ENCODE data around the gene TEKT2. TPM values are rescaled to one million over a fixed set of nuclear protein-coding genes. Genes with fewer than 3 reads are reported as not detected.

Gene TEKT2
- total RNA-seq, 4 donors from 2014 or later, result 0.83 TPM; not detected in 3

DNA sequence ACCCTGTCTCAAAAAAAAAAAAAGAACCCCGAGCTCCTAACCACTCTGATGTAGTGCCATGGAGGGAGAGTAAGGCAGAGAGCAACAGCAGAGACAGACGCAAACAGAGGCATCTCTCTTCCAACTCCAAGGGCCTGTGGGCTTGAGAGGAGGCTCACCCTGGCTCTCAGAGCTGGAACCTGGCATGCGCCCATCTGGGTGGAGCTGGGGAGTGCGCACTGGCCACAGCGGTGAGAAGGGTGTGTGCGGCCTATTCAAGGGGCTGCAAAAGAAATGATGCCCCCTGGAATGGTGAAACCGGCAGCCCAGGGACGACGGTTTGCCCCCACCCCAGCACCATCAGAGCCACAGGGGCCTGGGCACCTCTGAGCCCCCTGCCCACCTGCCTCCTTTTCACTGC is 23.5 kb downstream of the TEKT2 start:
- intact Hi-C loops (cut with DNase I), result no loop called here

DNA sequence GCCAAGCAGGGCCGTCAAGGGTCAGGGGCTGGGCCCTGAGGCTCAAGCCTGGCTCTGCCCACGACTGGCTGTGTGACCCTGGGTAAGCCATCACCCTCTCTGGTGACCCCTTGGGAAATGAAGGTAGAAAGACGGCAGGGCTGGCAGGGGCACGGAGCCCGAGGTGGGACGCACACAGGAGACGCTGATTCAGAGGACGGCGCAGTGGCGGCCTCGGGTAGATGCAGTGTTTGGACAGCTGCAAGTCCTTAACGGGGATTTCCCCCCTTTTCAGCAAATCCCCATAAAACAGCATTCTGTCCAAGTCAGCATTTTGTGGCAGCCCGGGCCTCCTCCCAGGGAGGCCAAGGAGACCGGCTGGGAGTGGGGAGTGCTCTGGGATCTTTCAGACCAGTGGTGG is 24.4 kb downstream of the TEKT2 start:
- 85% methylated on average over 14 of the region's 14 CpGs for WGBS
- no peaks in the 10 kb centered on the region for H3K4me1 ChIP-seq
- no peak for DNase-seq (ENCODE audit: extremely low spot score)
- no peak overlapping the region for H3K27ac ChIP-seq (replicated peaks in 1 of 4)
- H3K9me3 ChIP-seq, result no peaks in the 10 kb centered on the region
- no peaks in the 10 kb centered on the region for H3K27me3 ChIP-seq
- TF ChIP-seq POLR2A (IDR thresholded peaks at IDR 0.05; ENCODE audit: low read depth), result no peak
- TF ChIP-seq, protein P1, sequence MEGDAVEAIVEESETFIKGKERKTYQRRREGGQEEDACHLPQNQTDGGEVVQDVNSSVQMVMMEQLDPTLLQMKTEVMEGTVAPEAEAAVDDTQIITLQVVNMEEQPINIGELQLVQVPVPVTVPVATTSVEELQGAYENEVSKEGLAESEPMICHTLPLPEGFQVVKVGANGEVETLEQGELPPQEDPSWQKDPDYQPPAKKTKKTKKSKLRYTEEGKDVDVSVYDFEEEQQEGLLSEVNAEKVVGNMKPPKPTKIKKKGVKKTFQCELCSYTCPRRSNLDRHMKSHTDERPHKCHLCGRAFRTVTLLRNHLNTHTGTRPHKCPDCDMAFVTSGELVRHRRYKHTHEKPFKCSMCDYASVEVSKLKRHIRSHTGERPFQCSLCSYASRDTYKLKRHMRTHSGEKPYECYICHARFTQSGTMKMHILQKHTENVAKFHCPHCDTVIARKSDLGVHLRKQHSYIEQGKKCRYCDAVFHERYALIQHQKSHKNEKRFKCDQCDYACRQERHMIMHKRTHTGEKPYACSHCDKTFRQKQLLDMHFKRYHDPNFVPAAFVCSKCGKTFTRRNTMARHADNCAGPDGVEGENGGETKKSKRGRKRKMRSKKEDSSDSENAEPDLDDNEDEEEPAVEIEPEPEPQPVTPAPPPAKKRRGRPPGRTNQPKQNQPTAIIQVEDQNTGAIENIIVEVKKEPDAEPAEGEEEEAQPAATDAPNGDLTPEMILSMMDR (IDR thresholded peaks at IDR 0.05), result no peak
- TF ChIP-seq POLR2AphosphoS5 (IDR thresholded peaks at IDR 0.05), result no peak
- no peak for TF ChIP-seq EP300 (IDR thresholded peaks at IDR 0.05)
- intact Hi-C loops (cut with DNase I), result no loop called here
- H3K4me3 ChIP-seq, result no peak overlapping the region
- H3K36me3 ChIP-seq, result no peaks in the 10 kb centered on the region

More for the DNA sequence above, 23.5 kb downstream of the TEKT2 start:
- no peaks in the 10 kb centered on the region for H3K4me1 ChIP-seq
- H3K27me3 ChIP-seq, result no peaks in the 10 kb centered on the region
- H3K36me3 ChIP-seq, result no peaks in the 10 kb centered on the region
- no peak for DNase-seq (ENCODE audit: extremely low spot score)
- TF ChIP-seq, protein P1 (IDR thresholded peaks at IDR 0.05), result no peak
- no peak for TF ChIP-seq POLR2A (IDR thresholded peaks at IDR 0.05; ENCODE audit: low read depth)
- TF ChIP-seq EP300 (IDR thresholded peaks at IDR 0.05), result no peak
- TF ChIP-seq POLR2AphosphoS5 (IDR thresholded peaks at IDR 0.05), result no peak
- no peak overlapping the region for H3K4me3 ChIP-seq
- WGBS, result 84% methylated on average over 5 of the region's 9 CpGs
- no peak overlapping the region for H3K27ac ChIP-seq (replicated peaks in 1 of 4)
- no peaks in the 10 kb centered on the region for H3K9me3 ChIP-seq

DNA sequence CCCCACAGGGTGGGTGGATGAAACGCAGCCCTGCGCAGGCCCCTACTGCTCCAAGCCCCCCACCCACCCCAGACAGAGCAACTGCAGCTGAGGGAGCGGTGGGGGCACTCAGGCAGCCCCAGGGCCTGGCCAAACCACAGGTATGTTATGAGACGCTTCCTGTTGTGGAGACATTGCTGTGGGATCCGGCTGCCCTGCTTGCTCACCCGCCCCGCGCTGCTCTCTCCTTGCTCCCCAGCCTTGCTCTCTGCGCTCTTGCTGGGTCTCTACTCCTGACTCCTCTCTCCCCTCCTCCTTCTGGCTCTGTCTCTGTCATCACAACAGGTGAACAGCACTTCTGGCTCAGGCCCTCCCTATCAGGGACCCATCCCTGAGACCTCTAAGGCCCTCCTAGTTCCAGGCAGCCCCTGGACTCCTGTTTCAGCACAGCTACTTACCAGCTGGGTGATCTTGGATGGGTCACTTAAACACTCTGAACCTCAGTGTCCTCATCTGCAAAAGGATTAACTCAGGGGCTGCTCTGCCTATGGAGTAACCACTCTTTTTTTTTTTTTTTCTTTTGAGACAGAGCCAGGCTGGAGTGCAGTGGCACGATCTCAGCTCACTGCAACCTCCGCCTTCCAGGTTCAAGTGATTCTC is 25.3 kb downstream of the TEKT2 start:
- Histone ChIP-seq H3K27ac (replicated peaks in 1 of 4) (no peak overlapping the region), H3K27me3 (no peaks in the 10 kb centered on the region), H3K4me1 (no peaks in the 10 kb centered on the region), H3K36me3 (no peaks in the 10 kb centered on the region), H3K9me3 (no peaks in the 10 kb centered on the region), H3K4me3 (no peak overlapping the region)
- intact Hi-C loops (cut with DNase I), result no loop called here
- no peak for DNase-seq (ENCODE audit: extremely low spot score)
- TF ChIP-seq, protein P1 (IDR thresholded peaks at IDR 0.05), result no peak
- TF ChIP-seq POLR2A (IDR thresholded peaks at IDR 0.05; ENCODE audit: low read depth) (no peak), EP300 (IDR thresholded peaks at IDR 0.05) (no peak), POLR2AphosphoS5 (IDR thresholded peaks at IDR 0.05) (no peak)
- 83% methylated on average over 8 of the region's 11 CpGs for WGBS

DNA sequence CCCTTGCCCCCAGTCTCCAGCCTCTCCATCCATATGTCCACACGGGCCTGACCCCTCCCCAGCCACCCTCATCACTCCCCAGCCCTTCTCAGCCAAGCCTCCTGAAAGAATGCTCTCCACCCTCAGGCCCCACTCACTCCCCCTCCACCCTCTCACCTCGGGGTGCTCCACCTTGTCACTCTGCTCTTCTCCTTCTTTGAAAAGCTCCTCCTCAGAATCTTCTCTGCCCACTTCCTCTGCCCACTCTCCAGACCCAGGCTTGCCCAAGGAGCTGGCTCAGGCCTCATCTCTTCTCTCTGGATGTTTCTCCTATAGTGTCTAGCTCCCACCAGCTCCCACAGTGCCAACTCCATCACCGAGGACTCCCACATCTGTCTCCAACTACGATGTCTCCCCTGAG is 27.3 kb downstream of the TEKT2 start:
- no peaks in the 10 kb centered on the region for H3K9me3 ChIP-seq
- intact Hi-C loops (cut with DNase I), result no loop called here
- no peaks in the 10 kb centered on the region for H3K27me3 ChIP-seq
- DNase-seq (ENCODE audit: extremely low spot score), result no peak
- no peak for TF ChIP-seq EP300 (IDR thresholded peaks at IDR 0.05)
- TF ChIP-seq, protein P1 (IDR thresholded peaks at IDR 0.05), result no peak
- TF ChIP-seq POLR2A (IDR thresholded peaks at IDR 0.05; ENCODE audit: low read depth), result no peak
- TF ChIP-seq POLR2AphosphoS5 (IDR thresholded peaks at IDR 0.05), result no peak
- H3K36me3 ChIP-seq, result no peaks in the 10 kb centered on the region
- no peak overlapping the region for H3K4me3 ChIP-seq
- WGBS, result 80% methylated on average over 4 of the region's 4 CpGs
- H3K4me1 ChIP-seq, result peaks cover 4 to 17% (median 15%) of the 10 kb centered on the region in 4 donors
- no peak overlapping the region for H3K27ac ChIP-seq (replicated peaks in 1 of 4)

DNA sequence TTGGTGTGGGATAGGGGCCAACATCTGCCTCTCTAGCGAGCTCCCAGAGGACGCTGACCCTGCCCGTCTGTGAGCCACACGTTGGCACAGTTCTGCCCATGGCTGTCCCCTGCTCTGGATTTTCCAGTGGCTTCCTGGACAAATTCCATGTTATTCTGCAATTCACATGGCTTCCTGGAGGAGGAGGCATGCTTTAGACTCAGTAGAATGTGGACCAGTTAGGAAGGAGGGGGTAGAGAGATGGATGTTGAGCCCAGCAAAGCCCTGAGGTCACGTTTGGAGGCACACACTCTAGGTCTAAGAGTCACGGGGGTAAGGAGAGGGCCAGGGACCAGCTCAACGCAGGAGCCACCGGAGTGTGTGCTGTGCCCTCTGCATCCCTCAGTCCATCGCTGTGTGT is 28.9 kb downstream of the TEKT2 start:
- no peak overlapping the region for H3K4me3 ChIP-seq
- H3K36me3 ChIP-seq, result no peaks in the 10 kb centered on the region
- WGBS, result 92% methylated on average over 9 of the region's 9 CpGs
- peaks cover 4 to 30% (median 27%) of the 10 kb centered on the region in 4 donors for H3K4me1 ChIP-seq
- intact Hi-C loops (cut with DNase I), result no loop called here
- TF ChIP-seq EP300 (IDR thresholded peaks at IDR 0.05), result no peak
- TF ChIP-seq, protein P1 (IDR thresholded peaks at IDR 0.05), result no peak
- no peak for TF ChIP-seq POLR2A (IDR thresholded peaks at IDR 0.05; ENCODE audit: low read depth)
- TF ChIP-seq POLR2AphosphoS5 (IDR thresholded peaks at IDR 0.05), result no peak
- no peaks in the 10 kb centered on the region for H3K9me3 ChIP-seq
- H3K27ac ChIP-seq (replicated peaks in 1 of 4), result no peak overlapping the region
- no peak for DNase-seq (ENCODE audit: extremely low spot score)
- H3K27me3 ChIP-seq, result no peaks in the 10 kb centered on the region

Measured in esophagus muscularis mucosa (tissue), 4 donors.